C4-2B (cell line): Measurements from ENCODE around the gene LIMCH1.

Experiments used
- ZFX ChIP-seq: fragments of 450-650 bp; IDR thresholded peaks from 2 replicates; pipeline ENCODE4 v1.6.1; 2017
- TF ChIP-seq, protein P1 (sequence below): fragments of 450-650 bp; conservative IDR thresholded peaks from 2 replicates; pipeline ENCODE4 v1.5.1; 2017; ENCODE audit warnings: mild to moderate bottlenecking

DNA sequence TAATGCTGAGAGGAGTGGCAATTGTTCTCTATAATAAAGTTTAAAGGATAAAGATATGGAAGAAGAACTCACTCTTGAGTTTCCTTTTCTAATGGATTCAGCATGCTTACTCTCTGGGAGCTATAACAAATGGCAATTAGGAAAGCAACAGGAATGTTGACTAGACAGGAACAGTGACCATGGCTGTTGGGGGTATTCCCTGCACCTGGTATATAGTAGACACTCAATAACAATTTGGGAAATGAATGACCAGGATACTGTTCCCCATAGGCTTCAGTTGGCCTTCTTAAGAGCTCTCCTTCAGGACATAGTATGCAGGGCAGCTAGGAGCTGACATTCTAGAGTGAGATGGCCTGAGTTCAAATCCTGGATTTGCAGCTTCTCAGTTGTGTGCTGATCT is 1.8 kb downstream of the LIMCH1 start:
- TF ChIP-seq, protein P1, sequence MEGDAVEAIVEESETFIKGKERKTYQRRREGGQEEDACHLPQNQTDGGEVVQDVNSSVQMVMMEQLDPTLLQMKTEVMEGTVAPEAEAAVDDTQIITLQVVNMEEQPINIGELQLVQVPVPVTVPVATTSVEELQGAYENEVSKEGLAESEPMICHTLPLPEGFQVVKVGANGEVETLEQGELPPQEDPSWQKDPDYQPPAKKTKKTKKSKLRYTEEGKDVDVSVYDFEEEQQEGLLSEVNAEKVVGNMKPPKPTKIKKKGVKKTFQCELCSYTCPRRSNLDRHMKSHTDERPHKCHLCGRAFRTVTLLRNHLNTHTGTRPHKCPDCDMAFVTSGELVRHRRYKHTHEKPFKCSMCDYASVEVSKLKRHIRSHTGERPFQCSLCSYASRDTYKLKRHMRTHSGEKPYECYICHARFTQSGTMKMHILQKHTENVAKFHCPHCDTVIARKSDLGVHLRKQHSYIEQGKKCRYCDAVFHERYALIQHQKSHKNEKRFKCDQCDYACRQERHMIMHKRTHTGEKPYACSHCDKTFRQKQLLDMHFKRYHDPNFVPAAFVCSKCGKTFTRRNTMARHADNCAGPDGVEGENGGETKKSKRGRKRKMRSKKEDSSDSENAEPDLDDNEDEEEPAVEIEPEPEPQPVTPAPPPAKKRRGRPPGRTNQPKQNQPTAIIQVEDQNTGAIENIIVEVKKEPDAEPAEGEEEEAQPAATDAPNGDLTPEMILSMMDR, result no peak
- TF ChIP-seq ZFX, result no peak
